CD4-positive, alpha-beta memory T cell (primary cell): ENCODE results near the gene BCAR3. TPM values are rescaled to one million over a fixed set of nuclear protein-coding genes. Genes with fewer than 3 reads are reported as not detected.

ENCODE experiments used
- CTCF ChIA-PET: fragments of 350-600 bp; sonication (Branson Sonifier 250); formaldehyde crosslinking; loops from one replicate; lab custom pipeline; 2021; ENCODE audit warnings: inconsistent platforms; ENCODE audit not compliant: partially characterized antibody; lab: Charles Lee
- POLR2A ChIA-PET: fragments of 350-600 bp; sonication (Branson Sonifier 250); formaldehyde crosslinking; loops from one replicate; lab custom pipeline; 2021; ENCODE audit not compliant: partially characterized antibody; lab: Charles Lee
- DNase-seq, 5 donors: peaks; one replicate each; pipeline versions ENCODE4 v3.0.0 to v3.0.0-alpha.2; 2020 to 2022; ENCODE audit warnings: mixed read lengths in 1 of 5
- H3K27ac ChIP-seq: one replicate; pipeline ENCODE4 v1.7.0; 2013; ENCODE audit warnings: low read depth, low read length
- H3K27me3 ChIP-seq: 2 replicates; pipeline ENCODE4 v1.7.0; 2013; ENCODE audit warnings: mild to moderate bottlenecking, low read length, moderate library complexity; ENCODE audit not compliant: insufficient read depth
- H3K36me3 ChIP-seq: 2 replicates; pipeline ENCODE4 v1.7.0; 2013; ENCODE audit warnings: mild to moderate bottlenecking, low read length, moderate library complexity; ENCODE audit not compliant: insufficient read depth
- H3K4me1 ChIP-seq: 2 replicates; pipeline ENCODE4 v1.7.0; 2013; ENCODE audit warnings: mild to moderate bottlenecking, low read length, moderate library complexity; ENCODE audit not compliant: insufficient read depth
- H3K4me3 ChIP-seq, 2 donors: one replicate each; pipeline ENCODE4 v1.7.0; 2013; ENCODE audit warnings: low read length in 2 of 2, mild to moderate bottlenecking in 1 of 2
- H3K9me3 ChIP-seq, 2 donors: one replicate each; pipeline ENCODE4 v1.7.0; 2013; ENCODE audit warnings: low read length in 2 of 2, control low read depth in 1 of 2; ENCODE audit not compliant: control insufficient read depth in 1 of 2
- H3K27ac Mint-ChIP-seq, 7 donors: one replicate each; pipeline ENCODE4 v1.8.0; 2020 to 2021; ENCODE audit warnings: mixed read lengths in 7 of 7, mild to moderate bottlenecking in 6 of 7, inconsistent platforms in 3 of 7, moderate library complexity in 3 of 7
- H3K27me3 Mint-ChIP-seq, 2 donors: one replicate each; pipeline ENCODE4 v1.8.0; 2020 to 2021; ENCODE audit warnings: mixed read lengths in 2 of 2
- H3K36me3 Mint-ChIP-seq, 2 donors: one replicate each; pipeline ENCODE4 v1.8.0; 2020 to 2021; ENCODE audit warnings: mixed read lengths in 2 of 2, inconsistent platforms in 1 of 2, mild to moderate bottlenecking in 1 of 2
- H3K4me1 Mint-ChIP-seq, 4 donors: one replicate each; pipeline ENCODE4 v1.8.0; 2020 to 2021; ENCODE audit warnings: mixed read lengths in 4 of 4, mild to moderate bottlenecking in 1 of 4
- H3K4me3 Mint-ChIP-seq, 8 donors: one replicate each; pipeline ENCODE4 v1.8.0; 2020 to 2021; ENCODE audit warnings: mixed read lengths in 8 of 8, mild to moderate bottlenecking in 7 of 8, moderate library complexity in 6 of 8, inconsistent platforms in 3 of 8
- H3K9me3 Mint-ChIP-seq, 8 donors: one replicate each; pipeline ENCODE4 v1.8.0; 2020 to 2021; ENCODE audit warnings: mixed read lengths in 8 of 8, mild to moderate bottlenecking in 5 of 8, inconsistent platforms in 3 of 8, moderate library complexity in 1 of 8
- intact Hi-C: fragments of 100-400 bp; cut with micrococcal nuclease; formaldehyde crosslinking; loops from one replicate; pipeline ENCODE4 v1.15.1; 2023
- polyA plus RNA-seq, 2 donors: library from polyadenylated mRNA; unstranded; fragments of 300-500 nt; fragmentation: Illumina TruSeq; gene quantifications; one replicate each; pipeline ENCODE4 v1.2.3, GENCODE V29; 2021
- total RNA-seq, 2 experiments: library from RNA; stranded (reverse); gene quantifications; one replicate each; pipeline ENCODE4 v1.2.3, GENCODE V29; 2021

BCAR3 gene
- total and polyA plus RNA-seq, 4 experiments from 2014 or later, result 0.39 to 1.2 (median 0.76) TPM

DNA sequence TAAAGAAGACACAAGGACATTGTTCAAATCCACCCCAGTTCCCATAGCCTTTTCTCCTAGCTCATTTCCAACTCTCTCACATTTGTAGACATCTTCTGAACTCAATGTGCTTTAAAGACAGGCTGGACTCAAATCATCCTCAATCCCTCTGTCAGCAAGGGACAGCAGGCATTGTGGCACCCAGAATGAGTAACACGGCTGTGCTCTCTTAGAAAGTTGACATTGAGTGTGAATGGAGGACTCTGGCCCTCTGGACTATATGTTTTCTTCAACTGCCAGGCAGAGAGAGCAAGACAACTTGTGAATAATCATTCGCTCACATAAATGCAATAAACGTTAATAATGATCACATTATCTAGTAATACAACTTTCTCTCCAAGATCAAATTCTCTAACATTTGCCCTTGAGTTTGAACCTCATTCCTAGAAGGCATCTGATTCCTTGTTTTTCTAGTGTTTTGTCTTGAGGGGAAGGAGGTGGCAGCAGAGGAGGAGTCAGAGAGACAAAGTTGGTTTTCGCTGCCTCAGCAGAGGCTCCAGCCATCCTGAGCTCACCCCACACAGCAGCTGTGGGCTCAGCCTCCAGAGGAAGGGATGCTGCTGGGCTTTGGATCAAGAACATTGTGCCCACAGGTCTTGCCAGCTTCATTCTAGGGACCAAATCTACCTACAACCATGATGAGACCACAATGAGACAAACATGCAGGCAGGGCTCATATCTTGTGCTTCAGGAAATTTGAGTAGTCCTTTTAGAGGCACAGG lies 85.1 kb downstream of the BCAR3 start:
- no peak for DNase-seq
- H3K4me3 Mint-ChIP-seq, result no peak overlapping the region
- H3K4me1 Mint-ChIP-seq, result peaks cover 1 to 6% (median 5%) of the 10 kb centered on the region in 4 donors
- Histone ChIP-seq H3K27ac (no peak overlapping the region), H3K4me3 (no peak overlapping the region), H3K27me3 (no peaks in the 10 kb centered on the region), H3K9me3 (no peaks in the 10 kb centered on the region), H3K4me1 (peaks cover 4% of the 10 kb centered on the region), H3K36me3 (no peaks in the 10 kb centered on the region)
- peaks cover 0 to 4% of the 10 kb centered on the region in 2 donors for H3K36me3 Mint-ChIP-seq
- ChIA-PET POLR2A (no interaction called here), CTCF (no interaction called here)
- no peaks in the 10 kb centered on the region for H3K9me3 Mint-ChIP-seq
- H3K27ac Mint-ChIP-seq, result no peak overlapping the region
- intact Hi-C loops, result no loop called here
- H3K27me3 Mint-ChIP-seq, result peaks cover 0 to 5% of the 10 kb centered on the region in 2 donors

DNA sequence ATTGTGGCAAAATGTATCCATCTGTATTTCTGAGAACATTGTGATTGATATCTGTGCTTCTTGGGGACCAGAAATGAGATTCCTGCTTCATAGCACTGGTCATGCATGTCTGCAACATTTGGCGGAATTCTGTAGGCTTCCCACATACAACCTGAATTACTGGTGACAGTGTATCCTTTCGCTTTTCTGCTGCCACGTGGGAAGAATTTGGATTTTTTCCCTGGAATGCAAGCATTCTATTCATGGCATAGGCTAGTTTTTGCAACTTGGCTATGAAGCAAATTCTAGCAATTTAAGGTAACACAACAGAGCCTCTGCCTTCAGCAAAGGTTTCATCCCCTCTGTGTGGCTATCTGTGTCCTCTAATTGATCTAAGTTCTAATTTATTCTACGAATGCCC lies 85.9 kb downstream of the BCAR3 start:
- DNase-seq, result no peak
- ChIA-PET CTCF (no interaction called here), POLR2A (no interaction called here)
- Histone ChIP-seq H3K27me3 (no peaks in the 10 kb centered on the region), H3K36me3 (no peaks in the 10 kb centered on the region), H3K9me3 (no peaks in the 10 kb centered on the region), H3K27ac (no peak overlapping the region), H3K4me1 (peaks cover 6% of the 10 kb centered on the region), H3K4me3 (no peak overlapping the region)
- intact Hi-C loops, result no loop called here
- H3K4me1 Mint-ChIP-seq, result peaks cover 1 to 8% (median 5%) of the 10 kb centered on the region in 4 donors
- no peak overlapping the region for H3K27ac Mint-ChIP-seq
- no peaks in the 10 kb centered on the region for H3K9me3 Mint-ChIP-seq
- H3K27me3 Mint-ChIP-seq, result peaks cover 0 to 5% of the 10 kb centered on the region in 2 donors
- H3K4me3 Mint-ChIP-seq, result no peak overlapping the region
- no peaks in the 10 kb centered on the region for H3K36me3 Mint-ChIP-seq

DNA sequence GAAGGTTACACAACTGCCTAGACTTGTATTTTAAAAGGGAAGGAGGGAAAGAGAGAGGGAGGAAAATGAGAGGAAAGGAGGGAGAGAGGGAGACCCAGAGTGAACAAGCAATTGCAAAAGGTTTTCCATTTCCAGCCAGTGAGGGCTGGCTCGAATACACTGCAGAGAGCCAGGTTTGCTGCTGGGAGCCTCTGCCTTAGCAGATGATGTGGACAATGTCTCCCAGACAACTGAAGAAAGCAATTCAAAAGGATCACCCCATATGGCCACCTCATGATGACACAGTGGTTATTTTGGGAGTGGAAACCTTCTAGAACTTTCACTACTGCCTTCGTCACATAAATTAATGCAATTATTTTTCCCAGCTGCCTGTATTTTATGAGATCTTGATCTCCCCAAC lies 86.4 kb downstream of the BCAR3 start:
- H3K9me3 ChIP-seq, result no peaks in the 10 kb centered on the region
- ChIA-PET CTCF (no interaction called here), POLR2A (no interaction called here)
- H3K4me1 Mint-ChIP-seq, result peaks cover 1 to 8% (median 5%) of the 10 kb centered on the region in 4 donors
- H3K36me3 ChIP-seq, result no peaks in the 10 kb centered on the region
- H3K27ac ChIP-seq, result no peak overlapping the region
- intact Hi-C loops, result no loop called here
- peaks cover 6% of the 10 kb centered on the region for H3K4me1 ChIP-seq
- no peaks in the 10 kb centered on the region for H3K27me3 ChIP-seq
- no peak for DNase-seq
- no peak overlapping the region for H3K4me3 Mint-ChIP-seq
- H3K36me3 Mint-ChIP-seq, result no peaks in the 10 kb centered on the region
- no peaks in the 10 kb centered on the region for H3K9me3 Mint-ChIP-seq
- peaks cover 0 to 5% of the 10 kb centered on the region in 2 donors for H3K27me3 Mint-ChIP-seq
- no peak overlapping the region for H3K27ac Mint-ChIP-seq
- no peak overlapping the region for H3K4me3 ChIP-seq

DNA sequence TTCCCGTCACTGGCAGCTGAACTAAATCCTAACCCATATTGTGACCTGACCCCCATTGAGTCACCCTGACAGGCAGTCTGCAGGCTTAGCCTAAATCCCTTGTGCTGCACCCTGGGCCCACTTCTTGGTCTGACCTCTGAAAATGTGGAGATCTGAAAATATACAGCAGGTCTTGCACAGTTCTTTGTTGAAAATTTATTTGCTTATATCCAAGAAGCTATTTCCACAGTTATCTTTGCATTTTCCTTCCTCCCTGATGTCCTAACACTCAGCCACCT lies 87.1 kb downstream of the BCAR3 start:
- no peak overlapping the region for H3K4me3 Mint-ChIP-seq
- H3K36me3 Mint-ChIP-seq, result no peaks in the 10 kb centered on the region

DNA sequence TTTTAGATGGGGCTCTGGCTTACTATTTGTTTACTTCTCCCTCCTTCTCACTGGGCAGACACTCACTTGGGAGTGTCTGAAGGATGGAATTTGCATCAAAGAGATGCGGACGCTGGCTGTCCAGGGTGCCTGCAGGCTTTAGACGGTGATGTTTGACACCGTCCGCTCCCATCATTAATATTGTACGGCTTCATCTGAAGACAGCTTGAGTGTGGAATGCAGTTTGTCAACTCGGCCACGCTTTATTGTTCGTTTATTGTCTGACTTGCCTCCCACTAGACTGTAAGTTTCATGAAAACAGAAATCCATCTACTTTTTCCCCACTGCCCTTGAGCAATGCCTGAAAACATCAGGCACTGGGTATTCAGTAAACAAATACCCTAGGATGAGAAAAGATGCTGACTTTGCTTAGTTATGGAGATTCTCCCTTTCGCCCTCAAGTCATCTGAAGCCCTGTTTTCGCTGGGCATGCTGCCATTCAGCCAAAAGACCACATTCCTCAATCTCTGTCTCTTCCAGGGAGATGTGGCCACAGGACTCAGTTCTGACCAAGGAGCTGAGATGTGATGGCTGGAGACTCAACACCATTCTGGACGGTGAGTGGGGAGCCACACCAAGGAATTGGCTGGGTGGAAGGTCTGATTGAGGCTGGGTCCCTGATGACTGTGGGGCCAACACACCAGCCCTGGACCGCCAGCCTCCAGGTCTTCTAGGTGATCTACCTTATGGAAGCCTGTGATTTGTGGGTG lies 87.6 kb downstream of the BCAR3 start:
- peaks cover 0 to 5% of the 10 kb centered on the region in 2 donors for H3K27me3 Mint-ChIP-seq
- no peak overlapping the region for H3K27ac Mint-ChIP-seq
- H3K36me3 ChIP-seq, result no peaks in the 10 kb centered on the region
- peaks cover 6% of the 10 kb centered on the region for H3K4me1 ChIP-seq
- POLR2A ChIA-PET, result no interaction called here
- no peak overlapping the region for H3K4me3 Mint-ChIP-seq
- no peaks in the 10 kb centered on the region for H3K9me3 Mint-ChIP-seq
- H3K27me3 ChIP-seq, result no peaks in the 10 kb centered on the region
- CTCF ChIA-PET, result interaction anchor here (0.5 kb wide), 1 partner anchor 845 kb away, joined by 3 read pairs; no protein-coding TSS in a partner anchor
- no peaks in the 10 kb centered on the region for H3K9me3 ChIP-seq
- H3K4me3 ChIP-seq, result no peak overlapping the region
- H3K4me1 Mint-ChIP-seq, result peaks cover 1 to 8% (median 5%) of the 10 kb centered on the region in 4 donors
- H3K36me3 Mint-ChIP-seq, result no peaks in the 10 kb centered on the region
- H3K27ac ChIP-seq, result no peak overlapping the region
- DNase-seq, result no peak
- intact Hi-C loops, result no loop called here

More for the DNA sequence above, 87.1 kb downstream of the BCAR3 start:
- Histone ChIP-seq H3K27me3 (no peaks in the 10 kb centered on the region), H3K36me3 (no peaks in the 10 kb centered on the region), H3K27ac (no peak overlapping the region), H3K4me3 (no peak overlapping the region), H3K4me1 (peaks cover 6% of the 10 kb centered on the region), H3K9me3 (no peaks in the 10 kb centered on the region)
- intact Hi-C loops, result no loop called here
- no peaks in the 10 kb centered on the region for H3K9me3 Mint-ChIP-seq
- no peak for DNase-seq
- H3K4me1 Mint-ChIP-seq, result peaks cover 1 to 8% (median 5%) of the 10 kb centered on the region in 4 donors
- H3K27me3 Mint-ChIP-seq, result peaks cover 0 to 5% of the 10 kb centered on the region in 2 donors
- ChIA-PET CTCF (no interaction called here), POLR2A (no interaction called here)
- no peak overlapping the region for H3K27ac Mint-ChIP-seq

DNA sequence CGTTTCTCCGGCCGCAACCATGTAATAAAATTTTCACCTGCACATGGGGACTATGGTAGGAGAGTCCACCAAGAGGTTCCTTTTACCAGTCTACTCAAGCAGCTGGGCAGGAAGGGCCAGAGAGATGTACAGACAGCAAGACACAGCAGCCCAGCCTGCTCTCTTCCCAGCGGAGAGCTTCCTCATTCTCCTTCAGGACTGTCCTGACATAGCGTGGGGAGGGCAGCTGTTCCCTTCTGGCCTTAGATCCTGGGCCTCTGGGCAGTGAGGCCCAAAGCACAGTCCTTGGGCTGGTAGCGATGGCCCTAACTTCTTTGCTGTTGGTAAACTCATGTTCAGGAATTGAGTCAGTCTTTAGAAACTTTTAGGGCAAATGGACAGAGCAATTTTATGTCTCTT lies 89.1 kb downstream of the BCAR3 start:
- H3K4me3 ChIP-seq, result no peak overlapping the region
- no peak overlapping the region for H3K27ac ChIP-seq
- CTCF ChIA-PET, result interaction anchor here (1.2 to 1.4 kb wide), 2 partner anchors 8 to 68 kb away, joined by 3 to 4 read pairs; no protein-coding TSS in a partner anchor
- no peak for DNase-seq
- Mint-ChIP-seq H3K9me3 (no peaks in the 10 kb centered on the region), H3K4me1 (peaks cover 1 to 8% (median 5%) of the 10 kb centered on the region in 4 donors), H3K27ac (no peak overlapping the region), H3K4me3 (no peak overlapping the region), H3K36me3 (no peaks in the 10 kb centered on the region), H3K27me3 (peaks cover 0 to 3% of the 10 kb centered on the region in 2 donors)
- POLR2A ChIA-PET, result no interaction called here
- intact Hi-C loops, result no loop called here
- no peaks in the 10 kb centered on the region for H3K27me3 ChIP-seq
- H3K36me3 ChIP-seq, result no peaks in the 10 kb centered on the region
- peaks cover 6% of the 10 kb centered on the region for H3K4me1 ChIP-seq
- no peaks in the 10 kb centered on the region for H3K9me3 ChIP-seq

DNA sequence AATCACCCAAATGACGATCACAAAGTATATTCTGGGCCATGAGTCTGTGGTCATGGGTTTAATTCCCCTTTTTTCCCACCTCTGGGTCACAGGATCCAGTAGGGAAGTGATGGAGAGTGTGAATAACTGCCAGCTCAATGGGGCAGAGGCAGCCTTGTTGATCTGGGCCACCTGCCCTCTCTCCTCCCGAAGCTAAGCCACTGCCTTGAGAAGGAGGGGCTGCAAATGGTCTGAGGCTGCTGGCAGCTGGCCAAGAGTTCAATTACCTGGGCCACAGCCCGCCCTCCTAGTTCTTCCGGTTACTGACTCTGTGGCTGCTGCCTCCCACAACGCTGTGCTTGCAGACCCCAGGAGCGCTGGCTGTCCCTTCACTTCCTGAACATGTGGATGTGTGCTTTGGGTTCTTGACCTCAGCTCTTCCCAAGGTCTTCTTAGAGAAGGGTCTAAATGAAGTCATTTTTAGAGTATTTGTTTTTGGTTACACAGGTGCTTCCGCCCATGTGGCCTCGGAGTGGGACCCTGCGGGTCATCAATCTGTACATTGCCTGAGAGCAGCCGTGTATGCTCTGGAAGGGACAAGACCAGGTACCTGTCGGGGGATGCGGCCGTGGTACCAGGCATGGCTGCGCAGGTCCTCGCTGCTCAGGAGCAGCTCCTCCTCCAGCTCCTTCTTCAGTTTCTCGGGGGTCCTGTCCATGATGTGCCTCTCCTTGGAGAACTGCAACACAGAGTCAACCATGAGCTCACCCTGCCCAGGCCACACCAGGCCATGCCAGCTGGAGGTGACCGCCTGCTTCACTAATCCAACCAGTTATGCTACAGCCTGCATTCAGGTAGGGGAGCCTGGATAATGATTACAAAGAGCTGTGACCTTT lies 89.7 kb downstream of the BCAR3 start:
- Histone ChIP-seq H3K27me3 (no peaks in the 10 kb centered on the region), H3K4me3 (no peak overlapping the region), H3K27ac (no peak overlapping the region), H3K36me3 (no peaks in the 10 kb centered on the region), H3K4me1 (peaks cover 6% of the 10 kb centered on the region), H3K9me3 (no peaks in the 10 kb centered on the region)
- H3K4me3 Mint-ChIP-seq, result no peak overlapping the region
- intact Hi-C loops, result no loop called here
- no peaks in the 10 kb centered on the region for H3K27me3 Mint-ChIP-seq
- H3K27ac Mint-ChIP-seq, result peak overlapping the region in 1 of 7 donors; percentile 80
- no peaks in the 10 kb centered on the region for H3K36me3 Mint-ChIP-seq
- POLR2A ChIA-PET, result no interaction called here
- no peaks in the 10 kb centered on the region for H3K9me3 Mint-ChIP-seq
- DNase-seq, result no peak
- CTCF ChIA-PET, result interaction anchor here (1.2 to 1.4 kb wide), 2 partner anchors 9 to 68 kb away, joined by 3 to 4 read pairs; no protein-coding TSS in a partner anchor
- H3K4me1 Mint-ChIP-seq, result peaks cover 1 to 8% (median 5%) of the 10 kb centered on the region in 4 donors
